ENCODE measurements around the gene SYNGR4.

SYNGR4 gene

GRCh38 chr19:48398375-48399235 is 34.4 kb downstream of the SYNGR4 start:
- DNase-seq: peak; percentile 97

GRCh38 chr19:48400018-48400742 is 36.0 kb downstream of the SYNGR4 start:
- DNase-seq: peak; percentile 99

DNA sequence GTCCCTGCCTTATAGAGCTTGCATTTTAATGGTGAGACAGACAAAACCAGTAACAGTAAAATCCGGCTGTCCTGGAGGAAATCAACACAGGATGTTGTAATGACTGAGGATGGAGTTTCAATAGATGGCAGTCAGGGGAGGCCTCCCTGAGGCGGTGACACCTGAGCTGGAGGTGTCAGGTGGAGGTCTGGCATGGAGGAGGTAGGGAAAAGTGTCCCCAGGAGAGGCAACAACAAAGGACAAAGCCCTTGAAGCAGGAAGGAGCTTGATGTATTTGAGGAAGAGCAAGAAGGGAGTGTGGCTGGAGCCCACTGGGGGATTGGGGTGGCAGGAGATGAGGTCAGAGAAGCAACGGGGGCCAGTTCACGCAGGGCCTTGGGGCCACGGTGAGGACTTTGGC is 37.1 kb downstream of the SYNGR4 start:
- peak; percentile 46 for DNase-seq

DNA sequence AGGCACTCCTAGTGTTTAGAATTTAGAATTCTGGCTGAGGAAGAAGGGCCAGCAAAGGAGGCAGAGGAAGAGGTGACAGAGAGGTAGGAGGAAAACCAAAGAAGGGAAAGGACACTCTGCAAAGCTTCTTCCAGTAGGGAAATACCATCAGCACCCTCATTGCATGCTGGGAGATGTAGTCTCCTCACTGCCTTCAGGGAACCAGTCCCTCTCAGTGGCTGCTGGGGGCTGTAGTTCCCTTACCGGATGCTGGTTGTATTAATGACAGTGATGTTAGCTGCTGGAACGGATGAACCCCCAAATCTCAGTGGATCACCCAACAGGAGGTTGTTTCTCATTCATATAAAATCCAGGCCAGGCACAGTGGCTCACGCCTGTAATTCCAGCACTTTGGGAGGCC is 39.4 kb downstream of the SYNGR4 start:
- DNase-seq: peak; percentile 63

DNA sequence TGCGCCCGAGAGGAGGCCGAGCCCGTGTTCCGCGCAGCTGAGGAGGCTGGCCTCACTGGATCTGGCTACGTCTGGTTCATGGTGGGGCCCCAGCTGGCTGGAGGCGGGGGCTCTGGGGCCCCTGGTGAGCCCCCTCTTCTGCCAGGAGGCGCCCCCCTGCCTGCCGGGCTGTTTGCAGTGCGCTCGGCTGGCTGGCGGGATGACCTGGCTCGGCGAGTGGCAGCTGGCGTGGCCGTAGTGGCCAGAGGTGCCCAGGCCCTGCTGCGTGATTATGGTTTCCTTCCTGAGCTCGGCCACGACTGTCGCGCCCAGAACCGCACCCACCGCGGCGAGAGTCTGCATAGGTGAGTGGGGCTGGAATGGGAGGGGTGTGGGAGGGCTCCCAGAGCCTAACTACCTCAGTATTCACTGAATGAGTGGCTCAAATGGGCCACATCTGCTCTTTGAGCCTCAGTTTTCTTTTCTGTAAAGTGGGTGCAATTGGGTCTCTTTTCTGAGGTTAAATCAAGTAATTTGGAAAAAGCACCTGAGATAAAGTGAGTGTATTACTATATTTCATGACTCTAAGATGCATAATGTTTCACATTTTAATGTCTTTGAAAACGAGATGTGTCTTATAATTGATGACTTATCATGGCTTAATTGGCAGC is 41.0 kb downstream of the SYNGR4 start:
- DNase-seq: no peak

- no peak for DNase-seq
These were observed 41.7 kb downstream of the SYNGR4 start for GRCh38 chr19:48405850-48406249.

DNA sequence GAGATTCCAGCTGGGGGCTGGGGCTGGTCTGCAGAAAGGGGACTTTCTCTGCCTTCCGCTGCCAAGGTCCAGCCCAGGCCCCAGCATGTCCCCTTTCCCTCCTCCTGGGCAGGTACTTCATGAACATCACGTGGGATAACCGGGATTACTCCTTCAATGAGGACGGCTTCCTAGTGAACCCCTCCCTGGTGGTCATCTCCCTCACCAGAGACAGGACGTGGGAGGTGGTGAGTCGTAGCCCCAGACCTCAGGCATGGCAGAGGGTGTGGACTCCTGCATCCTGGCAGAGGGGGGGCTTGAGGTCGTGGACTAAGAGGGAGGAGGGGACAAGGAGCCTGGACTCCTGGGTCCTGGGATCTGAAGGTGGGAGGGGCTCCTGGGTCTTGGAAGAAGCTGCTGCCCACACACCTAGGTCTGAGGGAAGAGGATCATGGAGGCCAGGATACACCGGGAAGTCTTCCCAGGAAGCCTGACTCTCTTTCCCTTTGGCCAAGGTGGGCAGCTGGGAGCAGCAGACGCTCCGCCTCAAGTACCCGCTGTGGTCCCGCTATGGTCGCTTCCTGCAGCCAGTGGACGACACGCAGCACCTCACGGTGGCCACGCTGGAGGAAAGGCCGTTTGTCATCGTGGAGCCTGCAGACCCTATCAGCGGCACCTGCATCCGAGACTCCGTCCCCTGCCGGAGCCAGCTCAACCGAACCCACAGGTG is 49.9 kb downstream of the SYNGR4 start:
- no peak for DNase-seq

- DNase-seq: peak; percentile 45
These were observed 51.2 kb downstream of the SYNGR4 start for GRCh38 chr19:48415395-48415794.

DNA sequence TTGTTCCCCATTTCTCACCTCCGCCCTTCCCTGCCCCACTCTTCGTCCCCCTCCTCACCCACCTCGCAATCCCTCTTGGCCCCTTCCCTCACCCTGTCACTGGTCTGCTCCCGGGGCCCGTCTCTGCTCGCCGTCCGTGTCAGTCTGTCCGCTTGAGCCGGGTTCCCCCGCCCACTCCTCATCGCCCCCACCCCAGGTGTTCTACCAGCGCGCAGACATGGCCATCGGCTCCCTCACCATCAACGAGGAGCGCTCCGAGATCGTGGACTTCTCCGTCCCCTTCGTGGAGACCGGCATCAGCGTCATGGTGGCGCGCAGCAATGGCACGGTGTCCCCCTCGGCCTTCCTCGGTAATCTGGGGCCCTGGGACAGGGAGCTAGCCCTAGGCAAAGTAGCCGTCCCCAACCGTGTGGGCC is 51.6 kb downstream of the SYNGR4 start:
- no peak for DNase-seq

GRCh38 chr19:48417421-48417820 is 53.3 kb downstream of the SYNGR4 start:
- no peak for DNase-seq

DNA sequence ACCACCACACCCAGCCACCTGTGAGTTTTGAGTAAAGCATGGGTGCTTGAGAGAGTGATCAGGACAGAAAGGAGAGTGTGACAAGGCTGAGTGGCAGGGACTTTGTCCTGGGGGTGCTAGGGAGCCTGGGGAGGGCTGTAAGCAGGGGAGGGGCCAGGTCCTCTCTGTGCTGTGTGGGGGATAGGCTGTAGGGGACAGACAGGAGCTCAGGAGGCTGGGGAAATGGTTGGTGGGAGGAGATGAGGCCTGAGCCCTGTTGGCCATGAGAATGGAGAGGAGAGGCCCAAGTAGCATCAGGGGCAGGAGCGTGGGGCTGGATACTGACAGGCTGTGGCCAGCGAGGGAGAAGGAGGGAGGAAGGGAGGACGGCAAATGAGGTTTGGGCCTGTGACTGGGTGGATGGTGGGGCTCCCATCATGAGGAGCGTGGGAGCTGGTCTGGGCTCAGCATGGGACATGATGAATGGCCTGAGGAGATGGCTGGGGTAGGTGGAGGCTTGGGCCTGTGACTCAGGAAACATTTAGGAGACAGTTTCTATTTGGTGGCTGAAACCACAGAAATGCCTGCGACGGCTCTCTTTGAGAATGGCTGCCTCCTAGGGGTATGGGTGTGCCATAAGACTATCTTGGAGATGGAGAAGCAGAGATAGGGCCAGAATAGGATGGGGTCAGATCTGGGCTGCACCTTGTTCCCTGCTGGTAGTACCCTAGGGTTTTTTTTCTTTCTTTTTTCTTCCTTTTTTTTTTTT is 54.3 kb downstream of the SYNGR4 start:
- no peak for DNase-seq

GRCh38 chr19:48419158-48419920 is 55.2 kb downstream of the SYNGR4 start:
- peak; percentile 27 for DNase-seq

DNA sequence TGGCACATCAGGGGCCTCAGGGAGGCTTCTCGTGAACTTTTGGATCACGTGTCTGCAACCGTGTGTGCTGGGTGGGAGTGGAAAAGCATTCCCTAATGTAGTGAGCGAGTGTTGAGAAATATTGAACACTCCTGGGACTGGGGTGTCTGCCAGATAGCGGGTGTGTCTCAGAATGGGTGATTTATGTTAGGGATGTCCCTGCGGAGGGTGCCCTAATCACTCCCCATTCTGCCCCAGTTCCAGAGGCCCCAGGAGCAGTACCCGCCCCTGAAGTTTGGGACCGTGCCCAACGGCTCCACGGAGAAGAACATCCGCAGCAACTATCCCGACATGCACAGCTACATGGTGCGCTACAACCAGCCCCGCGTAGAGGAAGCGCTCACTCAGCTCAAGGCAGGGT is 57.4 kb downstream of the SYNGR4 start:
- DNase-seq: no peak

DNA sequence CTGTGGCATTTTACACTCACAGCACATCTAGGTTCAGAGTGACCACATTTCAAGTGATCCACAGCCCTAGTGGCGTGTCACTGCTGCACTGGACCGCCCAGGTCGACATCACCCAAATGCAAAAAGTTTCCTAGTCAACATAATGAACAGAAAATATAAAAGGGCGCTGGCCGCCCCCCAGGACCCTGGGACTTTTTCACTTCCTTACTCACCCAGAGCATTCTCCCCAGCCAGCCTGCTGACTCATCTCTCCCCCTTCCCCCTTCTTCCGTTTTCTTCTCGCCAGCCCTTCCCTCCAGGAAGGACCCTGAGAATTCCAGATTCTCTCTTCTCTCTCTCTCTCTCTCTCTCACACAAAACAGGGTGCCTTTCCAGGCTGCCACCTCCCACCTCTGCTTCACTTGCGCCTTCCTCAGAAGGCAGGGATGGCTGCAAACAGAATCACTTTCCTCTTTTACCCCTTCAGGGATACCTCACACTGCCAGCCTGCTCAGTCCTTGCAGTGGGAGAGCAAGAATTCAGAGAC is 60.6 kb downstream of the SYNGR4 start:
- no peak for DNase-seq

Data from NCI-H146 (cell line).